CD4-positive, alpha-beta T cell treated with Interleukin-4 for 1 hour (primary cell): ENCODE results near the gene FADS3.

Experiments used
- DNase-seq, 2 donors: peaks; one replicate each; pipeline ENCODE4 v3.0.0-alpha.2; 2020 to 2022

FADS3 gene

GRCh38 chr11:61913699-61914395 lies 22.5 kb upstream of the FADS3 start:
- DNase-seq = no peak

- DNase-seq = no peak
Observed at GRCh38 chr11:61912991-61913698, 21.8 kb upstream of the FADS3 start.

GRCh38 chr11:61912530-61912898 lies 21.2 kb upstream of the FADS3 start:
- peak in 1 of 2 donors; percentile 67 for DNase-seq

- DNase-seq = no peak
Observed at GRCh38 chr11:61911701-61912529, 20.6 kb upstream of the FADS3 start.

GRCh38 chr11:61911128-61911700 lies 19.9 kb upstream of the FADS3 start:
- no peak for DNase-seq

- no peak for DNase-seq
Observed at GRCh38 chr11:61910187-61911127, 19.1 kb upstream of the FADS3 start.

- DNase-seq = no peak
Observed at GRCh38 chr11:61908730-61909316, 17.5 kb upstream of the FADS3 start.

GRCh38 chr11:61907871-61908729 lies 16.8 kb upstream of the FADS3 start:
- DNase-seq = no peak

- DNase-seq = no peak
Observed at GRCh38 chr11:61907282-61907681, 15.9 kb upstream of the FADS3 start.

- no peak for DNase-seq
Observed at GRCh38 chr11:61906522-61906909, 15.2 kb upstream of the FADS3 start.

GRCh38 chr11:61905801-61906521 lies 14.6 kb upstream of the FADS3 start:
- DNase-seq = no peak

GRCh38 chr11:61905067-61905696 lies 13.8 kb upstream of the FADS3 start:
- no peak for DNase-seq

GRCh38 chr11:61904539-61905048 lies 13.2 kb upstream of the FADS3 start:
- DNase-seq = no peak

GRCh38 chr11:61903845-61904244 lies 12.5 kb upstream of the FADS3 start:
- DNase-seq = no peak

GRCh38 chr11:61902313-61902712 lies 11.0 kb upstream of the FADS3 start:
- no peak for DNase-seq

GRCh38 chr11:61901397-61901796 lies 10.1 kb upstream of the FADS3 start:
- DNase-seq = no peak

GRCh38 chr11:61900251-61900650 lies 8.9 kb upstream of the FADS3 start:
- DNase-seq = no peak

GRCh38 chr11:61899146-61899841 lies 7.9 kb upstream of the FADS3 start:
- DNase-seq = peak; percentile 92 to 93

- no peak for DNase-seq
Observed at GRCh38 chr11:61898247-61898582, 6.9 kb upstream of the FADS3 start.
